ENCODE results near the gene BCAS3.
"Not testable (repeated sequence)": the region's sequence is repeated elsewhere in the genome, so short reads cannot be mapped to it uniquely, and the experiment has no call there.

BCAS3 gene

DNA sequence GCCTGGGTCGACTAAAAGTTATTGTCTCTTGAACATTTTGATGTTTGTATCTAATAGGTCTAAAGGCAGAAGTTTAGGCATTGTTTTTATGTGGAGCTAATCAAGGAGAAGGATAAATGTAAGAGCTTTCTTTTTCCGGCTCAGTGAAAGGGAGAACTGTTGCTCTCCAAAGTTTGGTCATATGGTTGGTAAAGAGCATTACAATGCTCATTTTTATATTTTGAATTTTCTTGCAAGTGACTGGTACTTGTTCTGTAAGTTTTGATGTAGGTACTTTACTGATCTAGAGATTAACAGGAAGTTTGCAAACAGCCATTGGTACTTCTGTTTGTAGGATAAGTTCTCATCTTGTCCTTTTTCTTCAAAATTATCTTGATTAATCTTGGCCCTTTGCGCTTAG lies 30.9 kb upstream of the BCAS3 start:
- TF ChIP-seq POLR2A (IDR thresholded peaks at IDR 0.05; ENCODE audit: low read depth, low read length) (no peak), TAF1 (IDR thresholded peaks at IDR 0.05; ENCODE audit: borderline replicate concordance, low read depth, low read length) (no peak)
- FAIRE-seq (no peak), DNase-seq (ENCODE audit: insufficient read length) (no peak)

DNA sequence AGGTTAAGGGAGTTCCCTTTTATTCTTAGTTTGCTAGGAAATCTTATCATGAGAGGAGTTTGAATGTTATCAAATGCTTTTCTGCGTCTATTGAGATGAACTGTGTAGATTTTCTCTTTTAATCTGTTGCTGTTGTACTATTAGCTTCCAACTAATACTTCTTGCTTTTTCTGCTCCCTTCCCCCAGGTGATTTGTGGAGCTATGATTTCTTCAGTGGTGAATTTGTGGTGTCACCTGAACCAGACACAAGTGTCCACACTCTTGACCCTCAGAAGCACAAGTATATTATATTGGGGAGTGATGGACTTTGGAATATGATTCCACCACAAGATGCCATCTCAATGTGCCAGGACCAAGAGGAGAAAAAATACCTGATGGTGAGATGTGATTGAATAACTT lies 29.9 kb upstream of the BCAS3 start:
- no peak for DNase-seq (ENCODE audit: insufficient read length)
- no peak for FAIRE-seq
- TF ChIP-seq POLR2A (IDR thresholded peaks at IDR 0.05; ENCODE audit: low read depth, low read length) (no peak), POLR2AphosphoS5 (IDR thresholded peaks at IDR 0.05; ENCODE audit: low read depth, low read length) (no peak), TAF1 (IDR thresholded peaks at IDR 0.05; ENCODE audit: borderline replicate concordance, low read depth, low read length) (no peak)

DNA sequence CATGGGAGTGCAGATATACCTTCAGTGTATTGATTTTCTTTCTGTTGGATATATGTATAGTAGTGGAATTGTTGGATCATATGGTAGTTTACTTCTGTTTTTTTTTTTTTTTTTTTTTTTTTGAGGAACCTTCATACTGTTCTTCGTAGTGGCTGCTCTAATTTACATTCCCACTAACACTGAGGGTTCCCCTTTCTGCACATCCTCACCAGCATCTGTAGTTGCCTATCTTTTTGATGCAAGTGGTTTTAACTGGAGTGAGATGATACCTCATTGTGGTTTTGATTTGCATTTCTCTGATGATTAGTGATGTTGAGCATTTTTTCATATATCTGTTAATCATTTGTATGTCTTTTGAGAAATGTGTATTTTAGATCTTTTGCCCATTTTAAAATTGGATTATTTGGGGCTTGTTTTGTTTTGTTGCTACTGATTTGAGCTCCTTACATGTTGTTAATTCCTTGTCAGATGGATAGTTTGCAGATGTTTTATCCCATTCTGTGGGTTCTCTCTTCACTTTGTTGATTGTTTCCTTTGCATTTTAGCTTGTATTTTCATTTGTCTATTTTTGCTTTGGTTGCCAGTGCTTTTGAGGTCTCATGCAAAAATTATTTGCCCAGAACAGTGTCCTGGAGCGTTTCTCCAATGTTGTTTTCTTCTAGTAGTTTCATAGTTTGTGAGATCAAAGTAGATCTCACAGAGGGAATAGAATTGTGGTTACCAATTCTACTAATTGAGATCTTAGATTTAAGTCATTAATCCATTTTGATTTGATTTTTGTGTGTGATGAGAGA lies 25.0 kb upstream of the BCAS3 start:
- DNase-seq (ENCODE audit: insufficient read length) (no peak), FAIRE-seq (no peak)
- no peak for TF ChIP-seq TAF1 (IDR thresholded peaks at IDR 0.05; ENCODE audit: borderline replicate concordance, low read depth, low read length)
- TF ChIP-seq POLR2AphosphoS5 (IDR thresholded peaks at IDR 0.05; ENCODE audit: low read depth, low read length) = no peak
- TF ChIP-seq POLR2A (IDR thresholded peaks at IDR 0.05; ENCODE audit: low read depth, low read length) = no peak

DNA sequence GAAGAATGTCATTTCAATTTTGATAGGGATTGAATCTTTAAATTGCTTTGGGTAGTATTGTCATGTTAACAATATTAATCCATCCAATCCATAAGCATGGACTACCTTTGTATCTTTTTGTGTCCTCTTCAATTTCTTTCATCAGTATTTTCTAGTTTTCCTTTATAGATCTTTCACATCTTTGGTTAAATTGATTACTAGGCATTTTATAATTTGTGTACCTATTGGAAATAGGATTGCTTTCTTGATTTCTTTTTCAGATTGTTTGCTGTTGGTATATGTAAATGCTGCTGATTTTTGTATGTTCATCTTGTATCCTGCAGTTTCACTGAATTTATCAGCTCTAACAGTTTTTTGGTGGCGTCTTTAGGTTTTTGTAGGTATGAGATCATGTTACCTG lies 24.1 kb upstream of the BCAS3 start:
- FAIRE-seq = no peak
- TF ChIP-seq POLR2AphosphoS5 (IDR thresholded peaks at IDR 0.05; ENCODE audit: low read depth, low read length) = no peak
- no peak for DNase-seq (ENCODE audit: insufficient read length)

DNA sequence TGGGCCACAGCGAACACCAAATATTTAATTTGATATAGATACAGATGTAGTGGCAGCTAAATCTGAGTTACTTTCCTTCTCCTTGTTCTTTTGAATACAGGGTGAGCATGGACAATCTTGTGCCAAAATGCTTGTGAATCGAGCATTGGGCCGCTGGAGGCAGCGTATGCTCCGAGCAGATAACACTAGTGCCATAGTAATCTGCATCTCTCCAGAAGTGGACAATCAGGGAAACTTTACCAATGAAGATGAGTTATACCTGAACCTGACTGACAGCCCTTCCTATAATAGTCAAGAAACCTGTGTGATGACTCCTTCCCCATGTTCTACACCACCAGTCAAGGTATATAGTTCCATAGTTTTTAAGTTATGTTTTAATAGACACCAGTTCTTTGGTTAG lies 21.2 kb upstream of the BCAS3 start:
- DNase-seq (ENCODE audit: insufficient read length) = no peak
- FAIRE-seq = no peak
- TF ChIP-seq POLR2AphosphoS5 (IDR thresholded peaks at IDR 0.05; ENCODE audit: low read depth, low read length) (no peak), TAF1 (IDR thresholded peaks at IDR 0.05; ENCODE audit: borderline replicate concordance, low read depth, low read length) (no peak), POLR2A (IDR thresholded peaks at IDR 0.05; ENCODE audit: low read depth, low read length) (no peak)

DNA sequence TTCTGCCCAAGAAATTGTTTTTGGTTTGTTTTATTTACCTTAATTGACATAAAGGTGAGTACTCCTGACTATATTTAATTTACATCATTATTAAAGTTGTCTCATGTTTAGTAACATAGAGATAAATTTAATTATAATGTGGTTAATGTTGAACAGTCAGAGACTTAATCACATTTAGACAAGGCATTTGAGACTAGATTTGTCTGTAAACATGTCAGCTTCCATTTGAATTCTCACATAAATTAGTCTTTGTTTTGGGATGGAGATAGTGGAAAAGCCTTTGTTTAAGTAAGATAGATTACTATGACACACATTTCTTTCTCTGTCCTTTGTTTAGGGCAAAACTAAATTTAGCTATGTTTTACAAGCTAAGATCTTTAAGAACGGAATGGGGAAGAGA lies 18.5 kb upstream of the BCAS3 start:
- DNase-seq (ENCODE audit: insufficient read length) = no peak
- TF ChIP-seq POLR2AphosphoS5 (IDR thresholded peaks at IDR 0.05; ENCODE audit: low read depth, low read length) (no peak), POLR2A (IDR thresholded peaks at IDR 0.05; ENCODE audit: low read depth, low read length) (no peak), TAF1 (IDR thresholded peaks at IDR 0.05; ENCODE audit: borderline replicate concordance, low read depth, low read length) (no peak)
- FAIRE-seq = no peak

DNA sequence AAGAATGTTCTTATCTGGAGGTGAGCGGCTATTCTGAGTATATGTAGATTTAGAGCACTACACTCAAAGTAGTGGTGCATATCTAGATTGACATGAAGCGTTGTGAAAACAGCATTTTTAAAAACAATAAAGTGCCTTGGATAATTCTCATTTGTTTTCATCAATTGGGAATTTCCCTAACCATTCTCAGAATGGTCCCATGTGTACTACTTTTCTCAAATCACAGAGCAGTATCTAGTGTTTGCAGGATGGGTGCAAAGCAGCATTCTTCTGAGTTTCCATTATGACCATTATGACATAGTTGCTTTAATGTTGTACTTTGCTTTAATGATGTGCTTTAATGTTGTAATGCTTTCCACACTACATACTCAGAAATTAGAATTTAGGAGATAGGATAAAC lies 16.2 kb upstream of the BCAS3 start:
- FAIRE-seq (no peak), DNase-seq (ENCODE audit: insufficient read length) (no peak)
- TF ChIP-seq POLR2A (IDR thresholded peaks at IDR 0.05; ENCODE audit: low read depth, low read length) = no peak
- no peak for TF ChIP-seq POLR2AphosphoS5 (IDR thresholded peaks at IDR 0.05; ENCODE audit: low read depth, low read length)
- no peak for TF ChIP-seq TAF1 (IDR thresholded peaks at IDR 0.05; ENCODE audit: borderline replicate concordance, low read depth, low read length)

DNA sequence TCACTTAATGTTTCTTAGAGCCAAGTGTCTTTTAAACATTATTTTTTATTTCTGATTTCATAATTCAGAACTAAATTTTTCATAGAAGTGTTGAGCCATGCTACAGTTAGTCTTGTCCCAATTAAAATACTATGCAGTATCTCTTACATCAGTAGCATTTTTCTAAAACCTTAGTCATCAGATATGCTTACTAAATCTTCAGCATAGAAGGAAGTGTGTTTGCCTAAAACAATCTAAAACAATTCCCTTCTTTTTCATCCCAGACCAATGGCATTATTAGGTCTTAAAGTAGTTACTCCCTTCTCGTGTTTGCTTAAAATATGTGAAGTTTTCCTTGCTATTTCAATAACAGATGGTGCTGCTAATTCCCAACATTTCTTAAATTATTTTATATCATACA lies 13.6 kb upstream of the BCAS3 start:
- DNase-seq (ENCODE audit: insufficient read length) = no peak
- no peak for FAIRE-seq
- no peak for TF ChIP-seq POLR2AphosphoS5 (IDR thresholded peaks at IDR 0.05; ENCODE audit: low read depth, low read length)
- no peak for TF ChIP-seq POLR2A (IDR thresholded peaks at IDR 0.05; ENCODE audit: low read depth, low read length)
- no peak for TF ChIP-seq TAF1 (IDR thresholded peaks at IDR 0.05; ENCODE audit: borderline replicate concordance, low read depth, low read length)

DNA sequence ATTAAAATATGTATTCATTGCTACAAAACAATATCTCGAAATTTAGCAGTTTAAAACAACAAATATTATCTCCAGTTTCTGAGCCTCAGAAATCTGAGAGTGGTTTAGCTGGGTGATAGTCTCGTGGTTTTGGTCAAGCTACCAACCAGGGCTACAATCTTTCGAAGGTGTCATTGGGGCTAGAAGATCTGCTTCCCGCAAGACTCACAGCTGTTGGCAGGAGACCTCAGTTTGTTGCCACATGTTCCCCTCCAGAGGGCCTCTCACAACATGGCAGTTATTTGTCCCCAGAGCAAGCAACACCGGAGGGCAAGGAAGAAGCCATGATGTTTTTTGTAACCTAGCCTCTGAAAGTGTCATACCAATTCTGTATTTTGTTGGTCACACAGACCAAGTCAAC lies 12.0 kb upstream of the BCAS3 start:
- no peak for FAIRE-seq
- TF ChIP-seq TAF1 (IDR thresholded peaks at IDR 0.05; ENCODE audit: borderline replicate concordance, low read depth, low read length) (no peak), POLR2AphosphoS5 (IDR thresholded peaks at IDR 0.05; ENCODE audit: low read depth, low read length) (no peak), POLR2A (IDR thresholded peaks at IDR 0.05; ENCODE audit: low read depth, low read length) (no peak)

DNA sequence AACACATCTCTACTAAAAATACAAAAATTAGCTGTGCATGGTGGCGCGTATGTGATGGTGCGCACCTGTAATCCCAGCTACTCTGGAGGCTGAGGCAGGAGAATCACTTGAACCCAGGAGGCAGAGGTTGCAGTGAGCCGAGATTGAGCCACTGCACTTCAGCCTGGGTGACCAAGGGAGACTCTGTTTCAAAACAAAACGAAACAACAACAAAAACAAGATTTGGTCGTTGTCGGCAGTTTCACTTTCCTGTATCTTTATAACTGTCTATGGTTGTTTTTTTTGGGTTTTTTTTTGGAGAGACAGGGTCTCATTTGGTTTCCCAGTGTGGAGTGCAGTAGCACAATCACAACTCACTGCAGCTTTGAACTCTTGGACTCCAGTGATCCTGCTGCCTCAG lies 8.9 kb upstream of the BCAS3 start:
- not testable (repeated sequence) for DNase-seq (ENCODE audit: insufficient read length); FAIRE-seq

More for the DNA sequence above, 12.0 kb upstream of the BCAS3 start:
- DNase-seq (ENCODE audit: insufficient read length) = no peak

DNA sequence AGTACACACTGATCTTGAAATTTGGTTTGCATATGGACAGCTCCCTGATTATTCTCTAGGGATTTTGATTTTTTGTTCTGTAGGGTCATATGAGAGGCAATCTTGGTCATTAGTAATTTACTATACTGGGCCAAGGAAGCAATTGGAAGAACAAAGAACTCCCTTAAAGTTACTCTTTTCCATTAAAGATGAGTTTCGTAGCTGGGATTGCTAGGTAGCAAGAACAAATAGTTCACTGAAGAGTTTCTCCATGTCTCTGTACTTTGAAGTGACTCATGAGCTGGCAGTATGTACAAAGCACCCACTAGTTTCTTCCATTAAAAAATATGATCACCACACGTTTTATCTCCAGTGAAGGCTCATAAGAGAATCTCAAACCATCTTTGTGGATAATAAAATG lies 6.2 kb upstream of the BCAS3 start:
- DNase-seq (ENCODE audit: insufficient read length) = no peak
- TF ChIP-seq TAF1 (IDR thresholded peaks at IDR 0.05; ENCODE audit: borderline replicate concordance, low read depth, low read length) (no peak), POLR2A (IDR thresholded peaks at IDR 0.05; ENCODE audit: low read depth, low read length) (no peak), POLR2AphosphoS5 (IDR thresholded peaks at IDR 0.05; ENCODE audit: low read depth, low read length) (no peak)
- FAIRE-seq = no peak

DNA sequence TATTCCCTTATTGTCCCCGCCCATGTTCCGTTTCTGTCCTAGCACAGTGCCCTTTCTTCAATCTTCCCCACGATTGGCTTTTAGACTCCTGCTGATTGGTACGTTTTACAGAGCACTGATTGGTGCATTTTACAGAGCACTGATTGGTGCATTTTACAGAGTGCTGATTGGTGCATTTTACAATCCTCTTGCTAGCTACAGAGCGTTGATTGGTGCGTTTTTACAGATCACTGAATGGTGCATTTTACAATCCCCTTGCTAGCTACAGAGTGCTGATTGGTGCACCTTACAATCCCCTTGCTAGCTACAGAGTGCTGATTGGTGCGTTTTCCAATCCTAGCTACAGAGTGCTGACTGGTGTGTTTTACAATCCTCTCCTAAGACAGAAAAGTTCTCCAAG lies 3.0 kb upstream of the BCAS3 start:
- FAIRE-seq; DNase-seq (ENCODE audit: insufficient read length): not testable (repeated sequence)

DNA sequence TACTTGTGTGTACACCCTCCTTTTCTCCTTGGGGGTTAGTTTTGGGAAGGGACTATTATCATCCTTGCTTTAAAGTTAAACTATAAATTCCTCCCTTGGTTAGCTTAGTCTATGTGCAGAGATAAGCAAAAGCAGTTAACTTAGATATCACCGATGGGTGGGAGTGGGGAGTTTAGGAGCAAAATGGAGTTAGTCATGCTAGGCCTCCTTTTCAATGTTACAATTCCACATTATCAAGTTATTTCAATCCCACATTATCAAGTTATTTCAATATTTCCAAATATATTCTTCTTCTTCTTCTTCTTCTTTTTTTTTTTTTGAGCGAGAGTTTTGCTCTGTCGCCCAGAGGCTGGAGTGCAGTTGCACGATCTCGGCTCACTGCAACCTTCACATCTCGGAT lies 1.7 kb upstream of the BCAS3 start:
- FAIRE-seq (no peak), DNase-seq (ENCODE audit: insufficient read length) (no peak)
- no peak for TF ChIP-seq POLR2A (IDR thresholded peaks at IDR 0.05; ENCODE audit: low read depth, low read length)
- TF ChIP-seq POLR2AphosphoS5 (IDR thresholded peaks at IDR 0.05; ENCODE audit: low read depth, low read length) = no peak
